ENCODE results near the gene THADA.

Gene THADA

DNA sequence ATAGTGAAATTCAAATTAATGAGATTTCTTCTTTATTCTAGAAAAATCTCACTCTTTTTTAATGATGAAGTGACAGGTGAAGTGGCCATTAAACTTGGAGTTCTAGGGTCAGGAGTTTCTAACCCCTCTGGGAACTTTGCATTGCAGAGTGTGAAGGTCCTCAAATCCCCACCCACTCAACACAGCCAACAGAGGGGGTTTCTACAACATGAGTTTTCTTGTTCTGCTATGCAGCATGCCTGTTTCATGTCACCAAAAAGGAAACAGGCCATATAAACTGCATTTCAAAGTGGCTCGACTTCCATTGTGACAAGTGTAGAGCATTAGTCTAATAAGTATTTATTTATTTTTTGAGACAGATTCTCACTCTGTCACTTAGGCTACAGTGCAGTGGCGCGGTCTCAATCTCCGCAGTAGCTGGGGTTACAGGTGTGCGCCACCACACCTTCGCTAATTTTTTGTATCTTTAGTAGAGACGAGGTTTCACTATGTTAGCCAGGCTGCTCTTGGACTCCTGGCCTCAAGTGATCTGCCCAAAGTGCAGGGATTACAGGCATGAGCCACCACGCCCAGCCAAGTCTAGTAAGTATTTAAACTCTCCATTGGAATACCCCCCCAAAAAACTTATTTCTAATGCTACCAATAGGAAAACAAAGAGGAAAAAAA lies 223.3 kb downstream of the THADA start:
- no peak for DNase-seq

- no peak for DNase-seq
These were observed 225.1 kb downstream of the THADA start for GRCh38 chr2:43370705-43371104.

DNA sequence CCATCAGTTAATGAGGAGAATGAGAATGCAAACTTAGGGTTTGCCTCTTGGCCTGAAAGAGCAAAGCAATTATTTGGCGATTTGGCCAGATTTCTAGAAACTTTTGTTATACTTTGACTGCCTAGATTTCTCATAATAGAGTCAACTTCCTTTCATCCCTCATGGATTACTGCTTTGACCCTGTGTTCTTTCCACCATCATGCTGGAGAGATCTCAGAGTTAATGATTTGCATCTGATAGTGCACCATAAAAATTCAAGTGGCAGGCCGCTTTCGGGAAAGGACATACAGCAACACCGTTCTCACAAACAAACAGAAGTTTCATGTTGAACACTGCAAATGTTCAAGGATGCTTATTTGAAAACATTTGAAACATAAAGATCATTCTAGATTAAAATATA lies 225.7 kb downstream of the THADA start:
- no peak for DNase-seq

DNA sequence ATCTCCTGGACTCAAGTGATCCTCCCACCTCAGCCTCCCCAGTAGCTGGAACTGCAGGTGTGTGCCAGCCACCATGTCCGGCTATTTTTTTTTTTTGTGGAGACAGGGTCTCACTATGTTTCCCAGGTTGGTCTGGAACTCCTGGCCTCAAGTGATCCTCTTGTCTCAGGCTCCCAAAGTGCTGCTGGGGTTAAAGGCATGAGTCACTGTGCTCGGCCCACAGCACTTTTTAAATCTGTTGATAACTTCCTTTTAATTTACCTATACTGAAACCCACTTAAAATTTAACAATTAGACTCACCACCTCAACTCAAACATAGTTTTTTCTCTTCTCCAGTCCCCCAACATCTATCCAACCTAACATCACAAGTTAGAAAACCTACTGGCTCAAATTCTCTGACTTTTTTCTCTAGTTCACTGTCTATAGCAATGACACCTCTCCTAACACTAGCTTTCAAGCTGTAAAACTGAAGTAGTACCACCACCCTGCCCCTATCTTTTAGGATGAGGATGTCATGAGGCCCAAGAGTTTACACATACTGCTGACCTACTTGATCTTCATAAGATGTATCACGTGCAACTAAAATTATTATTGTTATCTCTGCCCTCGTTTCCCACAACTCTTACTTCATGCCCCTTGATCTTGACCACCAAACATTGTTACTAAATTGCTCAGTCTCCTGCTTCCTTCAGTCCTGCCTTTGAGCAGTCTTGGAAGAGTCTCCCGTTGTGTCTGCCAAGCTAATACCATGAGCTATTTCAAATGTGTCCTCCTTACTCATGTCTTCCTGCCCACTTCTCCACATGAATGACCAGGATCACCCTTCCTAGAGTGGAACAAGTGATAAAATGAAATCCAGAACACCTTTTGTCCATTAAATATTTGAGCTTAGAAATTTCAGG lies 227.1 kb downstream of the THADA start:
- DNase-seq = no peak

DNA sequence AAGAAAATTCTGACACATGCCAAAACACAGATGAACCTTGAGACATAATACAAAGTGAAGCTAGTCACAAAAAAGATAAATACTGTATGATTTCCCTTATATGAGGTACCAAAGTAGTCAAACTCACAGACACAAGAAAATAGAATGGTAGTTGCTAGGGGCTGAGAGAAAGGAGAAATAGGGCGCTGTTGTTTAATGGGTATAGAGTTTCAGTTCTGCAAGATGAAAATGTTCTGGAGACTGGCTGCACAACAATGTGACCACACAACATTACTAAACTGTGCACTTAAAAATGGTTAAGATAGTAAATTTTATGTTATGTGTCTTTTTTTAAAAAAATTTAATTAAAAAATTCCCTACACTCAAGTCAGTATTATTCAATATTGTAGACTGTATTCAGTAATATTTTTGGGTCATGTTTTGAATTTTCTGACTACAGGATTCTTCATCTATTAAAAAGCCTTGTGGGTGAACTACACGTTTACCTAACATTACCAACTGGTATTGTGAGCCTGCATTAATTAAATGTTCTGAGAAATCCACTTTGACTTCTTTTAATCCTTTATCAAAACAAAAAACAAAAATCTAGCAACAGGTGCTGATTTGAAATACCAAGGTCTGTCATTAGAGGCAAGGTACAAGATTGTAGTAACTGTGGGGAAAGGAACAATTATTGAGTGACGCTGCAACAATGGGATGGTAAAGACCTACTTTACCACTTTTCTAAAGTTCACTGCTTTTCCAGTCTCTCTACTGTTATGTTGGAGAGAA lies 228.6 kb downstream of the THADA start:
- DNase-seq = no peak

DNA sequence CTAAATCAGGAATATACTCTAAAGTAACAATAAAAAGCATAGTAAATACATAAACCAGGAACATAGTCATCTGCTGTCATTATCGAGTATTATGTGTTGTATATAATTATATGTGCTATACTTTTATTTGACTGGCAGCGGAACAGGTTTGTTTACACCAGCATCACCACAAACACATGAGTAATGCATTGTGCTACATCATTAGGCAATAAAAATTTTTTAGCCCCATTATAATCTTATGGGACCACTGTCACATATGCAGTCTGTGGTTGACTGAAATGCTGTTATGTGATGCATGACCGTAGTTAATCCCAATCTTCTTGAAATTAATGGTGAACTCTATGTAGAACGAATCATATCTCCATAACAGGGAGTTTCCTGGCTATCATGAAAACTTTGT lies 232.7 kb downstream of the THADA start:
- no peak for DNase-seq

DNA sequence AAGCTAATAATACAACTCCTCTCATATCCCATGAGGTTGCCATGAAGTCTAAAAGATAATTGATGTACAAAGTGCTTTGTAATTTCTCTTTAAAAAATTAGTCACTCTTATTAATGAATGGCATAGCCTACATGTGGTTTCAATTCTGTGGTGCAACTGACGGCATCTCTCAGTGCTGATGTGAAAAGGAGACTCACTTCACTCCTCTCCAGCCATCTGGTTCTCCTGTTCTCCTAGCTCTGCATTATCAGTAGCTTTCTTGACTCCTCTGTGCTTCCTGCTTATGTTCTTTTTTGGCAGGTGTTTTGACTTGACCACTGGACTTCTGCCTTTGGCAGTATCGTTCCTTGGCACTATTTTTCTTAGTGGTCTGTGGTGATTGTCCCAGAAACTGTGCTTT lies 234.6 kb downstream of the THADA start:
- DNase-seq = no peak

DNA sequence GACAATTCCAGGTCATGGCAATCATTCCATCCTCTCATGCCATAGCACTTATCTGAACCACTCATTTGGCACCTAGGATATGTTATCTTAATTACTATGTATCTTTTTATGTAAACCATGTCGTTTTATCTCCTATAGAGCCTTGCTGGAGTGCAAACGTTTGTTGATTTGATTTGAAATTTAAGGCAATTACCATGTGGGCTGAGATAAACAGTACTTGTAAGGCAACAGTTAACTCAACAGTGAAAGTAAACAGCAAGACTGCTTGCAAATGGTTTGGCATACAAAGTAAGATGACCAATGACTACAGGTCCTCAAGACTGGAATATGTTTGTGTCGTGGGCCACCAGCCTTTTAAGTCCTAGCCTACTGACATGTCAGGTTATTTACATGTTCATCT lies 235.7 kb downstream of the THADA start:
- no peak for DNase-seq

DNA sequence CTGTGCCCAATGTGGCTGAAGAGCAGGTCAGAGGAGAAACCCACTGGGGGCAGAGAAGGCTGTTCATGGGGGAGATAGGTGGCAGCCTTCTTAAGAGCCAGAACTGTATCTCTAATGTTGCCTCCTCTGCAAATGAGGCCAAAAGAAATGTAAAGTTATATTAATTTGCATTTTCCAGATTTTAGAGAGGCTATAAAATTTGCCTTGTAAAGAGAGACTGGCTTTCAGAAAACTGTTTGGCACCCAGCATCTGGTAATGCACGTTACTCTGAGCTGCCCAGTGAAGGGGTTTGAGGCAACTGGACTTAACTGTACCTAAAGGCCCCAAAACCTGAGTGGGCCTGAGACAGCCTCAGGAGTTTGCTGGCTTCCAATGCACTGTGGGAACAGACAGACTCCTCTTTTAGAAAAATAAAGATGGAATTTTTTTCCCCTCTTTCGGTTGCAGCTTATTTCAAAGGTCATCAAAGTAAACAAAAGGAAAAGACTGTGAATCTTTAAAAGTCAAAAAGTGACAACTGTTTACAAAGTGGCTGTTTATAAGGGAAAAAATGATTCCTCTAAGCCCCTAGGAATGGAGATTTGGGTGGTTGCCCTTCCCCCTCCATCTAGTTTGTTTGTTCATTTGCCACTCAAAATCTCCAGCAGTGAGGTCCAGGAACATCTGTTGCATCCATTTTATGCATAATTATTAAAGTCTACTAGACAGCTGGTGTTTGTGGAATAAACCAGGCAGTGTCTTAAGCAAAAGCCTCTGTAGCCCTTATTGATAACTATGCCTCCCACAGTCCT lies 237.2 kb downstream of the THADA start:
- DNase-seq = no peak

DNA sequence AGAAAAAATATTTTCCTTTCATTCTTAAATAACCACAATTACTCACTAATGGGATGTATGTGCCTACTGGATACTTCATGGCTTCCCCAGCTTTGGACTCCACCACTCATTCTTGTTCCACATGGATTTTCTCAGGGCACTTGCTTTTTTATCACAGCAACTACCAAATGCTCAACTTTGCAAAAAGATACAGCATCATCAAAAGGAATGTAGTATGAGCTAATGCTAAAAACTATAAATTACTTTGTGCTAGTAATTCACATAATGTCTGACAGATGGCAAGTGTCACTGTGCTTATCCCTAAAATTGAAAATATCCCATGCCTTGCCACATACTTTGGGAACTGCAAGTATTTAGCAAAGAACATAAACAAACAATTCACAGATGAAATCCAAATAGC lies 239.1 kb downstream of the THADA start:
- DNase-seq = no peak

- no peak for DNase-seq
These were observed 240.4 kb downstream of the THADA start for GRCh38 chr2:43355399-43355798.

- no peak for DNase-seq
These were observed 245.9 kb downstream of the THADA start for GRCh38 chr2:43349904-43350303.

- no peak for DNase-seq
These were observed 246.8 kb downstream of the THADA start for GRCh38 chr2:43348908-43349661.

DNA sequence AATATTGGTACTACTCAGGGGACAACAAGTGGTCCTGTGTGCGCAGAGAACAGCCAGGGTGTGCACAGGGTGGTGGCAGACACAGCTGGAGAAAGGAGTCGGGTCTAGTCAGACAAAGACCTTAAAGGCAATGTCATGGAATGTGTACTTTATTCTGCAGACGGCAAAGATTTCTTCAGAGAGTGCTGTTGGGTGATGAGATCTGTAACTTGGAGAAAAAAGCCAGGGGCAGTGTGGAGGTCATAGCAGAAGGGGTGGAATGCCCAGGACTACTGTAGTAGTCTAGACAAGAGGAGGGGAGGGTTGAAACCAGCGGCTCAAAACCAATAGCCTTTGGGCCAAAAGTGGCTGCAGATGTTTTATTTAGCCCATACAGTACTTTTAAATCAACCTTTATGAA lies 248.1 kb downstream of the THADA start:
- no peak for DNase-seq

DNA sequence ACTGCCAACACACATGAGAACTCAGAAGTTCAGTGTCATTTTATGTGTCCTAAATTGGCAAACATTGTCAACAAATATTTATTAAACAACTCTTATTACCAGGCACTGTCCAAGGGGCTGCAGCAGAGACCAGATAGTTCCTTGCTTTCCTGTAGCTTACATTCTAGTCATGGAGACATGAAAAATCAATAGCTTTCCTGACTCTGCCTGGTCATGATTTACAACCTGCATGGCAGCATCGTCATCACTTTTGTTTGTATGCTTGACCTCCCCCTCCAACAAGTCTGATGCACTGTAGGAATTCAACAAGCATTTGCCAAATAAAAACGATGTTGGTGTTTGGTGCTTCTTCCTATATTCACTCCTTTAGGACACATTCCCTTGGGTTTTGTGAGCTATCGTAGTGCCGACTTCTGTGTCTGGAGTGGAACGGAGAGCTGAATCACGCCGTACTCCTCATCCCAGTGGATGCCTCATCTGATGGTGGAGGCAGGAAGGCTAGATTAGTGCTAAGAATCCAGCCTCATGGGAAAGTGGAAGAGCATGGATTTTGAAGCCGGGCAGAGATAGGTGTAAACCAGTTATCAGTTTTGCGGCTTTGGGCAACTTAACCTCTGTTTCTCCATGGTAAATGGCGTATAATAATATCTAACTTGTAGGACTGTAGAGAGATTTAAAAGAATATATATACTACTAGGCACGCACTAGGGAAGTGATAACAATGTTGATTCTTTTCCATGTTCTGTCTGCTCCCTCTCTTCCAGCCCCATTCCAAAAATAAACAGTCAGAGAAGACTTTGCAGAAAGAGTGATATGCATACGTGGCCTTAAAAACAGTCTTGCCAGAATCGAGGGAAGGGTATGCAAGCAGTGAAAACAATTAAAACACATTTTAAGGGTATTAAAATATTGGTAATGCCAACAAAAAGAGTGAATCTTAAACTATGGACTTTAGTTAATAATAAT lies 249.0 kb downstream of the THADA start:
- DNase-seq = no peak

GRCh38 chr2:43345872-43346271 lies 250.0 kb downstream of the THADA start:
- DNase-seq = no peak

DNA sequence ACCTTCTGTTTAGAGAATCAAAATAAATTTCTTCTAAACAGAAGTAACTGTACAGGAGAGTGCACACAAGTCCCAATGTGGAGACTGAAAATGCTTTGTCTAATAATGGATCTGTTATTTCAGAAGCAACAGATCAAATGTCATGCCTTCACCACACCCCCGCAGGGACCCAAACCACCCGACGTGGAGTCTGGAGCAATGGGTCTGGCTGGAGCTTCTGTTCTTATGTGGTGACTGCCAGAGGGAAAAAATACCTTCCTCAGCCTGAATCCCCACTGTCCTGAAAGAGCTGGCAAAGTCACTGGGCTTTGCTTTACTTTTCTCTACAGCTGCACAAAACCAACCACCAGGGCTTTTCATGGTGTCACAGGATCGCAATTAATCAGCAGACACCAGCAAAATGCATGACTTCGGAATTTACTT lies 250.4 kb downstream of the THADA start:
- no peak for DNase-seq

GRCh38 chr2:43344868-43345373 lies 250.9 kb downstream of the THADA start:
- no peak for DNase-seq

DNA sequence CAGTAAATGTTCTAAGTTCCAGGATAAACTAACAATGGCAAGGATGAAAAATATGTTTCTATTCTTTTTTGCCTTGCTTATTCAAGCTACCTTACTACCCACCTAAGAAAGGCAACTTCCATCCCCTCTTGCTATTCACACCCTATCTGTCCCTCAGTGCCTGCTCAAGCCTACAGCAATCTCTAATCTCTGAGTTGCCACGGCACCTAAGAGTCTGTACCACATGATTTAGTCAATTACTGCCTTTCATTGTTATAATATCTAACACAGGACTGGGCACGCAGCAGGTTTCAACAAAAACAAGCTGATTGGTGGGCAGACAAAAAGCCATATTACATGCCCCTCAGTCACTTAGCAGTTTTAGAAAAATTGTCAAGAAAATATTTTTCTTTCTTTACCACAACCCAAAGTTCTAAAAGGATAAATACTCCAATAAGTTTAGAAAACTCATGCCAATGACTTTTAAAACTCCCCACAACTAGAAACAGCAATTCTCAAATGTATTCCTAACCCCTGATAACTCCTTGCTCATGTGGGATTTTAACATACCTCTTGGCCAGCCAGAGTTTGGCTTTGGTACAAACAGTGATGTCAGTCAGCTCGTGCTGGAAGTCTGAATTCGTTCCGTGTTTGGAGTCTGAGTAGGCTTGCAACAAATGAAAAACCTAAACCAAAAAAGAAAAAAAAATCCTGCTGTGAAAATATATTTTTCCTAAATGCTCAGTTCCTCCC lies 252.1 kb downstream of the THADA start:
- DNase-seq = no peak
